H1 (cell line): Measurements from ENCODE around the gene TRNP1. TPM values are rescaled to one million over a fixed set of nuclear protein-coding genes. Genes with fewer than 3 reads are reported as not detected.

Experiments
- CTCF ChIA-PET: fragments of 300-600 bp; sonication (Branson Sonifier 250); formaldehyde crosslinking; loops from one replicate; lab custom pipeline; 2021; ENCODE audit not compliant: partially characterized antibody; lab: Charles Lee
- POLR2A ChIA-PET: fragments of 300-600 bp; sonication (Branson Sonifier 250); formaldehyde crosslinking; loops from one replicate; lab custom pipeline; 2021; ENCODE audit warnings: inconsistent platforms; ENCODE audit not compliant: partially characterized antibody; lab: Charles Lee
- DNase-seq, 2 experiments: peaks; one replicate each; pipeline versions ENCODE4 v3.0.0 to v3.0.0-alpha.2; 2010 to 2022; ENCODE audit warnings: low spot score in 2 of 2, low read depth in 1 of 2, mixed read lengths in 1 of 2
- FAIRE-seq: peaks from 2 replicates; lab custom pipeline; 2011; peaks lifted over from hg19 to GRCh38; lab: Jason Lieb, UNC
- H2AFZ ChIP-seq: 2 replicates; pipeline ENCODE4 v1.8.1; 2012; ENCODE audit warnings: low read length, inconsistent platforms
- H2AK5ac ChIP-seq: 2 replicates; pipeline ENCODE4 v1.6.1; 2013; ENCODE audit warnings: low read depth, low read length
- H2BK120ac ChIP-seq: replicated peaks from 2 replicates; pipeline ENCODE3; 2013; ENCODE audit warnings: low read depth, low read length, inconsistent platforms
- H2BK12ac ChIP-seq: 2 replicates; pipeline ENCODE4 v1.6.1; 2013; ENCODE audit warnings: low read depth, low read length
- H2BK15ac ChIP-seq: 2 replicates; pipeline ENCODE4 v1.6.1; 2013; ENCODE audit warnings: low read length
- H2BK20ac ChIP-seq: 2 replicates; pipeline ENCODE4 v1.6.1; 2013; ENCODE audit warnings: low read length
- H2BK5ac ChIP-seq: 2 replicates; pipeline ENCODE4 v1.6.1; 2013; ENCODE audit warnings: low read depth, low read length
- H3K14ac ChIP-seq: 2 replicates; pipeline ENCODE4 v1.6.1; 2013; ENCODE audit warnings: inconsistent platforms; ENCODE audit not compliant: insufficient read length
- H3K18ac ChIP-seq: 2 replicates; pipeline ENCODE4 v1.6.1; 2013; ENCODE audit warnings: low read length; ENCODE audit errors: extremely low read depth
- H3K23ac ChIP-seq: 2 replicates; pipeline ENCODE4 v1.6.1; 2013; ENCODE audit warnings: inconsistent platforms; ENCODE audit not compliant: insufficient read length
- H3K23me2 ChIP-seq: 2 replicates; pipeline ENCODE4 v1.6.1; 2013; ENCODE audit warnings: low read depth, low read length
- H3K27ac ChIP-seq: 2 replicates; pipeline ENCODE4 v1.6.1; 2011; ENCODE audit warnings: low read depth, low read length, inconsistent platforms
- H3K27me3 ChIP-seq, 4 experiments: replicated peaks in 1 of 4; 1 replicate in 1 of 4; 2 replicates in 3 of 4; pipeline versions ENCODE4 v1.6.1 to v1.8.1; 2011 to 2013; ENCODE audit warnings: low read length in 3 of 4, mild to moderate bottlenecking in 3 of 4, inconsistent platforms in 2 of 4, mixed read lengths in 2 of 4, moderate library complexity in 1 of 4; ENCODE audit not compliant: control insufficient read depth in 3 of 4, insufficient read depth in 3 of 4; ENCODE audit errors: extremely low read depth in 1 of 4
- H3K36me3 ChIP-seq, 4 experiments: 2 replicates each; pipeline versions ENCODE4 v1.6.1 to v1.8.1; 2011 to 2013; ENCODE audit warnings: mild to moderate bottlenecking in 4 of 4, low read length in 3 of 4, moderate library complexity in 2 of 4, control low read depth in 1 of 4, inconsistent platforms in 1 of 4; ENCODE audit not compliant: insufficient read depth in 4 of 4, control insufficient read depth in 2 of 4
- H3K4ac ChIP-seq: replicated peaks from 2 replicates; pipeline ENCODE3; 2013; ENCODE audit warnings: low read length, low read depth, mixed read lengths, inconsistent platforms; ENCODE audit not compliant: insufficient read length
- H3K4me1 ChIP-seq, 4 experiments: replicated peaks in 1 of 4; 1 replicate in 1 of 4; 2 replicates in 3 of 4; pipeline versions ENCODE4 v1.6.1 to v1.8.1; 2011 to 2013; ENCODE audit warnings: low read length in 3 of 4, inconsistent platforms in 2 of 4, mixed read lengths in 1 of 4; ENCODE audit not compliant: insufficient read depth in 4 of 4, control insufficient read depth in 3 of 4
- H3K4me2 ChIP-seq, 2 experiments: 2 replicates each; pipeline versions ENCODE4 v1.6.1 to v1.8.1; 2011 to 2013; ENCODE audit warnings: low read depth in 2 of 2, low read length in 2 of 2, control low read depth in 1 of 2, inconsistent platforms in 1 of 2, mild to moderate bottlenecking in 1 of 2; ENCODE audit not compliant: insufficient read depth in 1 of 2
- H3K4me3 ChIP-seq, 4 experiments: fragments of 200-600, 300-600 bp in 1 of 4; sonication (generic), shearing (Covaris generic), sonication (Bioruptor Twin) in 1 of 4; 2 replicates each; pipeline versions ENCODE4 v1.5.1 to v1.8.1; 2011 to 2016; ENCODE audit warnings: low read length in 4 of 4, low read depth in 3 of 4, control low read depth in 2 of 4, inconsistent platforms in 2 of 4, mild to moderate bottlenecking in 2 of 4, mixed read lengths in 1 of 4, moderate library complexity in 1 of 4; ENCODE audit not compliant: insufficient read depth in 2 of 4; ENCODE audit errors: extremely low read depth in 1 of 4
- H3K56ac ChIP-seq: replicated peaks from 2 replicates; pipeline ENCODE3; 2013; ENCODE audit warnings: low read depth, mild to moderate bottlenecking, mixed read lengths, low read length, inconsistent platforms; ENCODE audit not compliant: insufficient read length
- H3K79me1 ChIP-seq: 2 replicates; pipeline ENCODE4 v1.6.1; 2013; ENCODE audit warnings: low read depth, low read length, control low read depth
- H3K79me2 ChIP-seq, 2 experiments: 2 replicates each; pipeline versions ENCODE4 v1.6.1 to v1.8.1; 2012 to 2013; ENCODE audit warnings: low read length in 2 of 2, mild to moderate bottlenecking in 2 of 2, inconsistent platforms in 1 of 2; ENCODE audit not compliant: insufficient read depth in 2 of 2, control insufficient read depth in 1 of 2
- H3K9ac ChIP-seq, 4 experiments: replicated peaks in 1 of 4; 1 replicate in 1 of 4; 2 replicates in 3 of 4; pipeline versions ENCODE4 v1.6.1 to v1.8.1; 2011 to 2013; ENCODE audit warnings: low read depth in 3 of 4, low read length in 3 of 4, control low read depth in 2 of 4, mild to moderate bottlenecking in 2 of 4, moderate library complexity in 2 of 4, inconsistent platforms in 1 of 4; ENCODE audit errors: extremely low read depth in 1 of 4
- H3K9me3 ChIP-seq, 2 experiments: 2 replicates each; pipeline versions ENCODE4 v1.6.1 to v1.8.1; 2012 to 2013; ENCODE audit warnings: mild to moderate bottlenecking in 2 of 2, moderate library complexity in 2 of 2, control low read depth in 1 of 2, inconsistent platforms in 1 of 2, low read depth in 1 of 2, low read length in 1 of 2, mixed read lengths in 1 of 2; ENCODE audit not compliant: insufficient read depth in 2 of 2
- H4K20me1 ChIP-seq, 2 experiments: replicated peaks in 1 of 2; 2 replicates each; pipeline versions ENCODE3 to v1.8.1; 2011 to 2013; ENCODE audit warnings: inconsistent platforms in 2 of 2, low read length in 2 of 2, mild to moderate bottlenecking in 1 of 2; ENCODE audit not compliant: insufficient read depth in 2 of 2, control insufficient read depth in 1 of 2
- H4K5ac ChIP-seq: 2 replicates; pipeline ENCODE4 v1.6.1; 2013; ENCODE audit warnings: low read length, low read depth, mixed read lengths, inconsistent platforms; ENCODE audit not compliant: insufficient read length
- H4K8ac ChIP-seq: 2 replicates; pipeline ENCODE4 v1.8.0; 2013; ENCODE audit warnings: mild to moderate bottlenecking, moderate library complexity, low read length, inconsistent platforms; ENCODE audit not compliant: insufficient read depth; ENCODE audit errors: extremely low read depth
- H4K91ac ChIP-seq: replicated peaks from 2 replicates; pipeline ENCODE3; 2013; ENCODE audit warnings: low read length, mixed read lengths, inconsistent platforms; ENCODE audit not compliant: insufficient read length
- BCL11A ChIP-seq, 2 experiments: IDR thresholded peaks; one replicate each; pipeline ENCODE4 v1.6.1; 2011; ENCODE audit warnings: low read depth in 2 of 2, low read length in 2 of 2, mild to moderate bottlenecking in 2 of 2
- CBX5 ChIP-seq: fragments of 300-800, 300-1000 bp; sonication (generic); IDR thresholded peaks from 2 replicates; pipeline ENCODE4 v1.7.1; 2016; ENCODE audit warnings: antibody characterized with exemption, low read length, low read depth
- CREB1 ChIP-seq: IDR thresholded peaks from 2 replicates; pipeline ENCODE4 v1.6.1; 2012; ENCODE audit warnings: inconsistent platforms
- EP300 ChIP-seq, 2 experiments: IDR thresholded peaks; 1 replicate in 1 of 2; 2 replicates in 1 of 2; pipeline ENCODE4 v1.6.1; 2011 to 2012; ENCODE audit warnings: low read depth in 2 of 2, low read length in 2 of 2, mild to moderate bottlenecking in 2 of 2, borderline replicate concordance in 1 of 2, inconsistent platforms in 1 of 2, moderate library complexity in 1 of 2
- MAFK ChIP-seq: IDR thresholded peaks from 2 replicates; pipeline ENCODE4 v1.6.1; 2012; ENCODE audit warnings: low read depth, mild to moderate bottlenecking, improper control_type of control experiment, low read length
- PHF8 ChIP-seq: fragments of 200-600 bp; sonication (generic); conservative IDR thresholded peaks from 2 replicates; pipeline ENCODE4 v1.7.1; 2012; ENCODE audit warnings: low read depth, mild to moderate bottlenecking, inconsistent platforms, low read length, moderate library complexity
- RFX5 ChIP-seq: IDR thresholded peaks from 2 replicates; pipeline ENCODE4 v1.6.1; 2011; ENCODE audit warnings: low read depth, low read length, improper control_type of control experiment, borderline replicate concordance
- SIX5 ChIP-seq: IDR thresholded peaks from 2 replicates; pipeline ENCODE4 v1.6.1; 2011; ENCODE audit warnings: mild to moderate bottlenecking, low read depth, low read length
- SP1 ChIP-seq: IDR thresholded peaks from 2 replicates; pipeline ENCODE4 v1.6.1; 2011; ENCODE audit warnings: low read depth, low read length
- WGBS, 2 experiments: shearing (Covaris generic) in 1 of 2; methylation state at CpG; one replicate each; pipeline versions ENCODE4 v1.1.6 to v1.1.7; 2013 to 2015; ENCODE audit warnings: low lambda C conversion rate in 2 of 2, mixed read lengths in 2 of 2, inconsistent platforms in 1 of 2, low coverage in 1 of 2, missing lambda C conversion rate in 1 of 2; ENCODE audit not compliant: insufficient replicate concordance in 2 of 2, insufficient coverage in 1 of 2, insufficient read length in 1 of 2; ENCODE audit errors: extremely low coverage in 1 of 2, missing lambda C conversion rate in 1 of 2; 5-methylcytosine and 5-hydroxymethylcytosine counted together
- polyA plus RNA-seq, 7 experiments: library from polyadenylated mRNA; depleted of rRNA in 3 of 7; stranded (reverse) in 5 of 7; unstranded in 2 of 7; fragments of >200 nt in 5 of 7; fragments of 200-250 nt in 2 of 7; gene quantifications; 1 replicate in 5 of 7; 2 replicates in 1 of 7; 4 replicates in 1 of 7; pipeline versions ENCODE4 v1.2.1 to v1.2.3, GENCODE V29; 2011 to 2013; ENCODE audit warnings: missing spikeins in 2 of 7, mixed read lengths in 2 of 7
- total RNA-seq: library from RNA; stranded (reverse); fragmentation: NEBNext Ultra II Directional; extraction: Animal tissue kit (Norgen Biotek cat#: 25700); gene quantifications from 2 replicates; pipeline ENCODE4 v1.2.1, GENCODE V29; 2021

Gene TRNP1
- total and polyA plus RNA-seq, 2 of the 8 experiments (the other 6 are each of a cell fraction or from before 2014, with no cell fraction given), result 51.7 to 102 TPM

- no peak overlapping the region for H2BK120ac ChIP-seq
- ChIA-PET CTCF (interaction anchor here (0.8 to 1.5 kb wide), 3 partner anchors 18 to 56 kb away, joined by 3 read pairs; partner anchors contain the start of gene GPN2), POLR2A (interaction anchor here (0.8 to 2.4 kb wide), 7 partner anchors 9 to 61 kb away, joined by 3 to 16 read pairs (median 4); partner anchors contain the start of genes KDF1 and NUDC)
- FAIRE-seq (no peak), DNase-seq (no peak)
- no peak overlapping the region for H4K8ac ChIP-seq
- peaks cover under 1 to 4% of the 10 kb centered on the region in 2 experiments for H4K20me1 ChIP-seq
- no peak overlapping the region for H3K27ac ChIP-seq
- H2BK20ac ChIP-seq, result no peak overlapping the region
- no peak overlapping the region for H3K23ac ChIP-seq
- H3K79me1 ChIP-seq, result no peaks in the 10 kb centered on the region
- H4K5ac ChIP-seq, result no peak overlapping the region
- no peak for TF ChIP-seq SP1
- no peak for TF ChIP-seq PHF8
- TF ChIP-seq CREB1, result no peak
- no peak for TF ChIP-seq SIX5
- TF ChIP-seq BCL11A (IDR thresholded peaks at IDR 0.05; ENCODE audit: low read depth in 2 of 2, low read length in 2 of 2), result no peak
- TF ChIP-seq CBX5, result no peak
- TF ChIP-seq MAFK, result no peak
- no peak for TF ChIP-seq RFX5
- TF ChIP-seq EP300 (IDR thresholded peaks at IDR 0.05; ENCODE audit: borderline replicate concordance in 1 of 2, low read depth in 2 of 2, low read length in 2 of 2), result no peak
- H3K56ac ChIP-seq, result no peak overlapping the region
- no peak overlapping the region for H3K18ac ChIP-seq
- H3K9me3 ChIP-seq, result no peaks in the 10 kb centered on the region
- no peak overlapping the region for H3K9ac ChIP-seq
- H3K14ac ChIP-seq, result no peak overlapping the region
- H3K27me3 ChIP-seq, result no peaks in the 10 kb centered on the region
- no peak overlapping the region for H2BK15ac ChIP-seq
- no peaks in the 10 kb centered on the region for H3K79me2 ChIP-seq
- H2AK5ac ChIP-seq, result no peak overlapping the region
- H3K36me3 ChIP-seq, result peaks cover 19 to 60% (median 40%) of the 10 kb centered on the region in 4 experiments
- H2AFZ ChIP-seq, result no peak overlapping the region
- no peaks in the 10 kb centered on the region for H3K4me1 ChIP-seq
- 100% methylated on average over 4 of the region's 4 CpGs; no CpG with 5 or more reads in 1 of the 2 experiments for WGBS, 2 experiments
- no peak overlapping the region for H3K4me3 ChIP-seq
- H3K4ac ChIP-seq, result no peak overlapping the region
- H2BK12ac ChIP-seq, result no peak overlapping the region
- no peak overlapping the region for H3K4me2 ChIP-seq
- no peak overlapping the region for H2BK5ac ChIP-seq
- H3K23me2 ChIP-seq, result no peaks in the 10 kb centered on the region
- H4K91ac ChIP-seq, result no peak overlapping the region
These were observed 47.2 kb upstream of the TRNP1 start for GRCh38 chr1:26946270-26946669.
